MCF 10A (cell line): ENCODE data around the gene CCNQ. TPM values are rescaled to one million over a fixed set of nuclear protein-coding genes. Genes with fewer than 3 reads are reported as not detected.

Experiments used
- BruUV-seq: library from RNA; stranded (reverse); fragments of 400-500 nt; replicated peaks from 2 replicates; lab custom pipeline; 2021; lab: Mats Ljungman, UMichigan
- CTCF ChIA-PET: fragments of 300-600 bp; sonication (Branson Sonifier 250); formaldehyde crosslinking; extraction: SDS; loops from one replicate; lab custom pipeline; 2021; ENCODE audit warnings: antibody characterized with exemption, inconsistent platforms; lab: Yijun Ruan, JAX
- POLR2A ChIA-PET: fragments of 300-600, 350-650 bp; sonication (Branson Sonifier 250); formaldehyde crosslinking; extraction: SDS; loops from one replicate; lab custom pipeline; 2020; ENCODE audit warnings: antibody characterized with exemption, inconsistent platforms; lab: Yijun Ruan, JAX
- DNase-seq: peaks from one replicate; pipeline ENCODE4 v3.0.0-alpha.2; 2018; ENCODE audit not compliant: unreplicated experiment
- H3K27ac Mint-ChIP-seq: one replicate; pipeline ENCODE4 v1.8.0; 2022; ENCODE audit warnings: mild to moderate bottlenecking, low read depth, mixed read lengths; ENCODE audit not compliant: unreplicated experiment
- H3K27me3 Mint-ChIP-seq: one replicate; pipeline ENCODE4 v1.8.0; 2022; ENCODE audit warnings: mixed read lengths; ENCODE audit not compliant: insufficient read depth, unreplicated experiment
- H3K36me3 Mint-ChIP-seq: one replicate; pipeline ENCODE4 v1.8.0; 2022; ENCODE audit warnings: mild to moderate bottlenecking, moderate library complexity, mixed read lengths; ENCODE audit not compliant: insufficient read depth, unreplicated experiment
- H3K4me1 Mint-ChIP-seq: one replicate; pipeline ENCODE4 v1.8.0; 2022; ENCODE audit warnings: mixed read lengths; ENCODE audit not compliant: insufficient read depth, unreplicated experiment
- H3K4me3 Mint-ChIP-seq: one replicate; pipeline ENCODE4 v1.8.0; 2022; ENCODE audit warnings: mild to moderate bottlenecking, moderate library complexity, mixed read lengths; ENCODE audit not compliant: unreplicated experiment
- H3K9me3 Mint-ChIP-seq: one replicate; pipeline ENCODE4 v1.8.0; 2022; ENCODE audit warnings: mixed read lengths; ENCODE audit not compliant: unreplicated experiment
- intact Hi-C: fragments of 100-400 bp; cut with micrococcal nuclease; formaldehyde crosslinking; loops from 2 replicates; pipeline ENCODE4 v1.14.1; 2022
- total RNA-seq: library from RNA; stranded (reverse); gene quantifications from 2 replicates; pipeline ENCODE4 v1.2.3, GENCODE V29; 2022
- TF ChIP-seq, protein P1 (sequence below): fragments of 200-600 bp; IDR thresholded peaks from one replicate; pipeline ENCODE4 v1.8.0; 2022; ENCODE audit warnings: antibody characterized with exemption, mild to moderate bottlenecking; ENCODE audit not compliant: unreplicated experiment

CCNQ gene
- total RNA-seq, 1 experiment from 2014 or later = 21.7 TPM

DNA sequence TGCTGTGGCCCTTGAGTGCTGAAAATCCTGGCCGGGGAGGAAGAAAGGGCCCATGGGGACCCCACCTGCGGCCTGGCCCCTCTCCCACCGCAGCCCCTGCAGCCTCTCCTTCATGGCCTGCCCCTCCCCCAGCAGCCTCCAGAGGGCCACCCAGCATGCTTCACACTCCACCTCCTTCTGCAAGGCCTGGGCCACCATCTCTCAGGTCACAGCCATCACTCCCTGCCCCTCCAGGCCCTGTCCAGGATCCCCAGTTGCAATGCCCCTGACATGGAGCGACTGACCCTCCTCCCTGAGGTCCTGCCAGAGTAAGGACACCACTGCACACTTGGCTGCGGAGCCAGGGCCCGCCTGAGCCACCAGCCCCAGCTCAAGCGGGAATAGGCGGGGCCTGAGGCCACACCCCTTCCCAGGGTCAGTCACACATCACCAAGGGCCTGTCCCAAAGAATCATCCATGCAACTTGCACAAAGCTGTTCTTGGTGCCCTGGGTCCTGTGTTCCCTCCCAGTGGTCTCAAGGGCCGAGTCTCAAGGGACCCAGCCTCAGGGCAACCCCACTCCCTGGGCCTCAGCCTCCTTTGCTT, 32.9 kb downstream of the CCNQ start:
- no peaks in the 10 kb centered on the region for H3K4me1 Mint-ChIP-seq
- intact Hi-C loops = no loop called here
- DNase-seq = no peak
- no peak overlapping the region for H3K4me3 Mint-ChIP-seq
- H3K36me3 Mint-ChIP-seq = no peaks in the 10 kb centered on the region
- POLR2A ChIA-PET = no interaction called here
- TF ChIP-seq, protein P1, sequence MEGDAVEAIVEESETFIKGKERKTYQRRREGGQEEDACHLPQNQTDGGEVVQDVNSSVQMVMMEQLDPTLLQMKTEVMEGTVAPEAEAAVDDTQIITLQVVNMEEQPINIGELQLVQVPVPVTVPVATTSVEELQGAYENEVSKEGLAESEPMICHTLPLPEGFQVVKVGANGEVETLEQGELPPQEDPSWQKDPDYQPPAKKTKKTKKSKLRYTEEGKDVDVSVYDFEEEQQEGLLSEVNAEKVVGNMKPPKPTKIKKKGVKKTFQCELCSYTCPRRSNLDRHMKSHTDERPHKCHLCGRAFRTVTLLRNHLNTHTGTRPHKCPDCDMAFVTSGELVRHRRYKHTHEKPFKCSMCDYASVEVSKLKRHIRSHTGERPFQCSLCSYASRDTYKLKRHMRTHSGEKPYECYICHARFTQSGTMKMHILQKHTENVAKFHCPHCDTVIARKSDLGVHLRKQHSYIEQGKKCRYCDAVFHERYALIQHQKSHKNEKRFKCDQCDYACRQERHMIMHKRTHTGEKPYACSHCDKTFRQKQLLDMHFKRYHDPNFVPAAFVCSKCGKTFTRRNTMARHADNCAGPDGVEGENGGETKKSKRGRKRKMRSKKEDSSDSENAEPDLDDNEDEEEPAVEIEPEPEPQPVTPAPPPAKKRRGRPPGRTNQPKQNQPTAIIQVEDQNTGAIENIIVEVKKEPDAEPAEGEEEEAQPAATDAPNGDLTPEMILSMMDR = no peak
- CTCF ChIA-PET = interaction anchor here (0.6 kb wide), 1 partner anchor 9 kb away, joined by 3 read pairs; no protein-coding TSS in a partner anchor
- H3K27ac Mint-ChIP-seq = no peak overlapping the region
- H3K27me3 Mint-ChIP-seq = no peaks in the 10 kb centered on the region
- H3K9me3 Mint-ChIP-seq = no peaks in the 10 kb centered on the region
- no TSS peak for BruUV-seq

DNA sequence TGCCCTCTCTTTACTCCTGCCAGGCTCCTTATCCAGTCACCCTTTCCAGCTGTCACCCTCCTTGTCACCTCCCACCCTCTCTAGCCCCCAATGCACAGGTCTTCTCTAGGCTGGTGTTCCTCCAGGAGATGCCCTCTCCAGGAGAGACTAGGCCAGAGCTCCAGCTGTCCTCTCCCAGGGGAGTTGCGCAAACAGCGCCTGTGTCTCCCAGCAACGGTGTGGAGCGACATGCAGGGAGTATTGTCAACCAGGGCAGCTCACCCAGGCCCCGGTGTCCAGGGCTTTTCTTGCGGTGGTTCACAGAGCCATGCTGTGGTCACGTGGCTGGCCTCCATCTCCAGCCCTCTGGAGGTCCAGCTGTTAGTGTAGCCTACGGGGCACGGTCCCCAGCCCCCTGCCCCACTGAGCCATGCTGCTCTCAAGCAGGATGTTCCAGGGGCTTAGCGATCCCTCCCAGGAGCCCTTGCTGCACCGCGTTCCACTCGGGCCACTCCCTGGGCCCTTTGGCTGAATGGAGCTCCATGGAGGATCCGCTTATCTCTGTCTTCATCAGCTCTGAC, 34.8 kb downstream of the CCNQ start:
- intact Hi-C loops = no loop called here
- TF ChIP-seq, protein P1 = no peak
- Mint-ChIP-seq H3K36me3 (no peaks in the 10 kb centered on the region), H3K27ac (no peak overlapping the region), H3K4me3 (no peak overlapping the region), H3K4me1 (no peaks in the 10 kb centered on the region), H3K9me3 (no peaks in the 10 kb centered on the region), H3K27me3 (no peaks in the 10 kb centered on the region)
- BruUV-seq = no TSS peak
- POLR2A ChIA-PET = no interaction called here
- no peak for DNase-seq
- CTCF ChIA-PET = interaction anchor here (0.6 to 1.5 kb wide), 6 partner anchors 8 to 445 kb away, joined by 3 to 5 read pairs (median 4); no protein-coding TSS in a partner anchor

DNA sequence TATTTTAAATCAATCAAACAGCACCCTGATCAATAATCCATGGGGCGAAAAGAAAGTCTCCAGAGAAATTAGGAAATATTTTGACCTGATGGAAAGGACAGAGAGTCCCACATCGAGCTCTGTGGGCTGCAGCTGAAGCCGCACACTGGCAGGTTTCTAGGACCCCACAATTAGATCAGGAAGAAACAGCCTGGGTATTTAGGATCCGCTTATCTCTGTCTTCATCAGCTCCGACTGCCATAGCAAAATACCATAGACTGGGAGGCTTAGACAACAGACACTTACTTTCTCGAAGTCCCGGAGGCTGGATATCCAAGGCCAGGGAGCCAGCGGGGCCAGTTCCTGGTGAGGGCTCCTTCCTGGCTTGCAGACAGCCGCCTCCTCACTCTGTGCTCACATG, 36.4 kb downstream of the CCNQ start:
- BruUV-seq = no TSS peak
- TF ChIP-seq, protein P1 = no peak
- ChIA-PET CTCF (interaction anchor here (0.5 kb wide), 1 partner anchor 30 kb away, joined by 3 read pairs; no protein-coding TSS in a partner anchor), POLR2A (interaction anchor here (0.7 kb wide), 1 partner anchor 17 kb away, joined by 3 read pairs; no protein-coding TSS in a partner anchor)
- no peak for DNase-seq
- no peak overlapping the region for H3K4me3 Mint-ChIP-seq
- no peaks in the 10 kb centered on the region for H3K9me3 Mint-ChIP-seq
- no peaks in the 10 kb centered on the region for H3K27me3 Mint-ChIP-seq
- intact Hi-C loops = no loop called here
- H3K36me3 Mint-ChIP-seq = no peaks in the 10 kb centered on the region
- H3K27ac Mint-ChIP-seq = no peak overlapping the region
- H3K4me1 Mint-ChIP-seq = no peaks in the 10 kb centered on the region

DNA sequence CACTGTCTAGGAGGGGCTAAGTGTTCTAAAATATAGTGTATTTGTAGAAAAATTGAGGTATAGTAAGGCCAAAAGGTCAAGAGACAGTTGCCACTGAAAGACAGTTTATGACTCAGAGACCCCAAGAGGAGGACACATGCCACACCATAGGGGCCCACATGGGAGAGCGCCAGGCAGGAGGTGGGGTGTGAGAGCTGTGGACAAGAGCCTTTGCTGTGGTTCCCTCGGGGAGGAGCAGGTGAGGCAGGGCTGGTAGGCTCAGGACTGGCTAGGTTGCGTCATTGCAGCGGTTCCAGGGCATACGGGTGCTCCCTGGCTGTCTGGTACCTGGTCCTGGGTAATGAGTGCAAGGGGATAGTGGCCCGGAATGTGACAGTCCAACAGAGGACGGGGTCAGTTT, 37.6 kb downstream of the CCNQ start:
- ChIA-PET POLR2A (no interaction called here), CTCF (no interaction called here)
- Mint-ChIP-seq H3K36me3 (no peaks in the 10 kb centered on the region), H3K4me3 (no peak overlapping the region), H3K27me3 (no peaks in the 10 kb centered on the region), H3K4me1 (no peaks in the 10 kb centered on the region), H3K9me3 (no peaks in the 10 kb centered on the region), H3K27ac (no peak overlapping the region)
- DNase-seq = no peak
- TF ChIP-seq, protein P1 = no peak
- no TSS peak for BruUV-seq
- intact Hi-C loops = no loop called here
